Measurements from ENCODE around the gene BNIP3.

BNIP3 gene

GRCh38 chr10:131949041-131949862 lies 32.5 kb downstream of the BNIP3 start:
- DNase-seq: no peak

- DNase-seq: no peak
Measured at GRCh38 chr10:131948501-131948900, 33.2 kb downstream of the BNIP3 start.

GRCh38 chr10:131947631-131948347 lies 33.9 kb downstream of the BNIP3 start:
- DNase-seq: peak in 1 of 2 experiments; percentile 66

GRCh38 chr10:131946880-131947279 lies 34.8 kb downstream of the BNIP3 start:
- no peak for DNase-seq

DNA sequence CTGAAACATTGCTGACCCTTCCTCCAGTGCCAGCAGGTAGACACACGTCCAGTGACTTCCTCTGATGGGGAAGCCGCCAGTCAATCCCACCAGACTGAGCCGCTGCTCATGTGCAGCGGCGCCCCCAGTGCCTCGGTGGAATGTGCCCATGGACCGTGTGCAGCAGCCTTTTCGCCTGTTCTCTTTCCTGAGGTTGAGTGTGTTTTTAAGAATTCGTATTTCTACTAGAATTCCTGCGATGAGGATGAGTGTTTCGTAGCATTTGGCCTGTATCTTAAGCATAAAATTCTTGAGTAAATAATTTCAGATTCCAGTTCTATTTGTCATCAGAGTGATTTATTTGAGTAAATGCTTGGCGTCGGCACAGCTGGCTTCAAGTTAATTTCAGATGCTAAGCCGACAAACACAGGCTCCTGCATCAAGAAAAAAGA lies 35.4 kb downstream of the BNIP3 start:
- peak in 1 of 2 experiments; percentile 2 for DNase-seq

GRCh38 chr10:131944976-131945695 lies 36.6 kb downstream of the BNIP3 start:
- no peak for DNase-seq

DNA sequence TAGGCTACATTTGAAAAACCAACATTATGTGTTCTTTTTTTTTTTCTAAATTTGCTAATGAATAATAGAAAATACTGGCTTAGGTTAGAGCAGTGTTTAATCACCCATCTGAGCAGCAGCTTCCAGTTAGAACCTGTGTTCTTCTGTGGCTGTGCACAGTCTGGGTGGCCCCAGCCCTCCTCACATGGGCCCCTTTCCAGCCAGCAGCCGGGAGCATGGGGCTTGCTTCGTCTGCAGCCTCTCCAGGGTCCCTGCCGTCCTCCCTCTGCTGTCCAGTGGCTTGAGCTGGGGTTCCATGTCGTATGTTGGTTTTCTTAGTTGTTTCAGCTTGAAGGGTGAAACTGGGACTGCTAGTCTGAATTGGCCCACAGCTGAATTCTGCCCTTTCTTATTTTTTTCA lies 37.3 kb downstream of the BNIP3 start:
- no peak for DNase-seq

- DNase-seq: no peak
Measured at GRCh38 chr10:131943021-131943814, 38.5 kb downstream of the BNIP3 start.

- DNase-seq: no peak
Measured at GRCh38 chr10:131942455-131942854, 39.3 kb downstream of the BNIP3 start.

DNA sequence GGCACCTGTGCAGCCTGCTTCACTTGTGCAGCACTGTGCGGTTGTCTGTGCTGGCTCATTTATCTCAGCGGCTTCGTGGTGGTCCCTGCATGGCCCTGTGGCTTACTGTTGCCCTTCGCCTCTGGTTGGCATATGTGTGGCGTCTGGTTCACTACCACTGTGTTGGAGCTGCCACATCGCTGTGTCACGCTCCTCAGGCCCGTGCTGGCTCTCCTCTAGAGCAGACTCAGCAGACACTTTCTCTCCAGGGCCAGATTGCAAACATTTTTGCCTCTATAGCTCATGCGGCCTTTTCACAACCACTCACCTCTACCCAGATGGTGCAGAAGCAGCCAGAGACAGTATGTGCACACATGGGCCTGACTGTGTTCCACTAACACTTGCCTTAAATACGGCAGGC lies 43.0 kb downstream of the BNIP3 start:
- DNase-seq: no peak

GRCh38 chr10:131937836-131938235 lies 43.9 kb downstream of the BNIP3 start:
- no peak for DNase-seq

DNA sequence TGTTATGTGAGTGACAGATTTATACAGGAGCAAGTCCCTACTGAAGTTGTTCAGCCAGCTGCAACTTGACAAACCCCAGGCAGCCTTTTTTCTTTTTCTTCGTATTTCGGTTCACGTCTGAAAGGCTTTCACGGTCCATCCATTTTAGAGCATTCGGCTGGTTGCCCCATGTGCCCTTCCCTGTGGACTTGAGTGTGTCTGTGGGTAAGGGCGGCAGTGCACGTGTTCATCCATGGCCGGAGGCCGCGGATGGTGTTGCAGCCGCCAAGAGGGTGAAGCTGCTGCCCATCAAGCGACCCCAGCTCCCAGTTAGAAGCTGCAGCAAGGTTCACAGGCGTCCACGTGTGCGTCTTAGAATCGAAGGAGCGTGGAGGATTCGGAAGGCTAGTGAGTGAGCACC lies 45.0 kb downstream of the BNIP3 start:
- DNase-seq: no peak

DNA sequence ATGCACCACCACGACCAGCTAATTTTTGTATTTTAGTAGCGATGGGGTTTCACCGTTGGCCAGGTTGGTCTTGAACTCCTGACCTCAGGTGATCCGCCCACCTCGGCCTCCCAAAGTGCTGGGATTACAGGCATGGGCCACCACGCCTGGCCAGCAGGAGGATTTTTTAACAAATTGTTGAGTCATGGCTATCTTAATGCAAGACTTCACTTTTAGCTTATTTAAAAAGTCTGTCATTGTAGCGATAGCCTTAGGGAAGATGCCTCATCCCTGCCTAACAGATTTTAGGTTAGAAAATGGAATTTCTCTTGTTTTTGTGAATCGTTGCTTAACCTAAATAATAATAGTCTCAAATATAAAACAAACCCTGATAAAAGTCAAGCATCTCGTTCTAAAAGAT lies 45.4 kb downstream of the BNIP3 start:
- no peak for DNase-seq

DNA sequence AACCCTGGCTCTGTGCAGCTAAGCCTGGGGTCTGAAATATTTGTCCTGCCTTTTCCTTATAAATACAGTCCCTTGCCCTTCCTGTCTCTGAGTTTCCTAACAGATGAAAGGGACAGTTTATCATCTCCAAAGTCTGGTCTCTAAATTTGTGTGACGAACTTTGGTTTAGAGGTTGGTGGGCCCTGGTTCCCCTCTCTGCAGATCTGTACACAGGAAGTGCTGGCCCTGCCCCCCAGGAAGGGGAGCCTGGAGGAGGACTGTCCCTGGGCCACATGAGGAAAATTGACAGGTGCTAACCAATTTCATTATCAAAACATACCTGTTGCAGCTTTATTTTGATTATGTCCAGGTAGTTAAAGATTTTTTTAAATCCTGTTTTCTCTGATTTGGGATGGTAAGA lies 46.5 kb downstream of the BNIP3 start:
- no peak for DNase-seq

DNA sequence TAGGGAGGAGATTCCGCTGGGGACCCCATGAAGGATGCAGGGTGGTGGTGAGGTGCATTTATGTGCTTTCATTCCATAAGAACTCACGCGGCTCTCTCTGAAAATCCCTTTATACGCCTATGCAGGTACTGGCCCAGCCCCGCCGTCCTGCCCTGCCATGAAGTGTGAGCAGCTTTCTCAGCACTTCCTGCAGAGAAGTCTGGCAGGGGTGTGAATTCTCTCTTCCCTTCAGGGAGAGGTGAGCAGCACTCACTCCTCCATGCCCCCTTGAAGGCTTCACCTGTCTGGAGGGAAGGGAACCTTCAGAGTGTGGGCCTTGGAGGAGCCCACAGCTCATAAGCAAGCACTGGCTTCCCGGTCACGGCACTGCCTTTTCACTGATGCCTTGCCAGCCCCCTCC lies 47.0 kb downstream of the BNIP3 start:
- no peak for DNase-seq

DNA sequence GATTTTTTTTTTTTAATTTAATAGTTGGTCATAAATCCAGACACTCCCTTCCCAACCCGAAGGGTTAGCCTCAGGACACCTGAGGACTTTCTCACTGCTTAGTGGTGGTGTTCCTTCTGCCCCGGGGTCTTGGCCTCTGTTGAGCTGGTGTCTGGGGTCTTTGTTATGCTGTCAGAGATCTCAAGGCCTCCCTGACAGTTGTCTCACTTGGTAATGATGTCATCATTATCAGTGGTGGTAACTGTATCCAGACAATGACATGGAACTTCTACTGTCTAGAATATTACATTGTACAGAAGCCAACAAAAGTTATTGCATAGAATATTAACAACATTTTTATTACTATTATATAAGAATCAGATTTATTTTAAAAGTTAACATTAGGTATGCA lies 48.0 kb downstream of the BNIP3 start:
- no peak for DNase-seq

DNA sequence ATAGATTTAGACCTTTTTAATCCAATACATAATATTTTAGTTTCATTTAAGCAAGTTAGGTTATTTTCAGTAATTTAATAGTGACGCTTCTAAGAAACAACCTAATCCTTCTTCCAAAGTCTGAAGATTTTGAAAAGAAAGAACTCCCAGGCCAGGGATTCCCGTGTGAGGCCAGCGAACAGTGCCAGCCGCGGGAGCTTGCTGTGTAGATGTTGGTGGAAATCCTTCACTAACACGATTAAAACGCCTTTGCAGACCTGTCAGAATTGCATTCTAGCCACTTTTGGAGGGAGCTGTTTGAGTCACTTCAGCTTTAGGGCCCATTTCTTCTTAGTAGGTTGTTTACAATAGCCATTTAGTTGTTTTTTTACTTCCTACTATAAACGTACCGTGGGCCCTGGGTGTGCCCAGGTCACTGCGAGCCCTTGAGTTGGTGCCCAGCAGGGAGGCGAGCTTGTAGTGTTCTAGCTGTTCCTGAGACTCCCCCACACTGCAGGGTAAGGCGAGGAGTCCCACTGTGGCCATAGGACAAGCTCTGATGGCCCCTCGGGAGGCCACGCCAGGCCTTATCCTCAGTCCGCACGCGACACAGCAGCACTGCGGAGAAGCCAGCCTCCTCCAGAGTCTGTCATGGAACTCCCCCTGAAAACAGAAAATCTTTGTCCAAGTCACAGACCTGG lies 48.6 kb downstream of the BNIP3 start:
- DNase-seq: no peak

- no peak for DNase-seq
Measured at GRCh38 chr10:131931981-131932380, 49.7 kb downstream of the BNIP3 start.

- no peak for DNase-seq
Measured at GRCh38 chr10:131930586-131931330, 51.0 kb downstream of the BNIP3 start.

GRCh38 chr10:131930150-131930549 lies 51.6 kb downstream of the BNIP3 start:
- DNase-seq: no peak

GRCh38 chr10:131929122-131929845 lies 52.4 kb downstream of the BNIP3 start:
- DNase-seq: no peak

Measured in SW 1271 (cell line).